ENCODE results near the gene CCDC167. TPM values are rescaled to one million over a fixed set of nuclear protein-coding genes. Genes with fewer than 3 reads are reported as not detected.

The CCDC167 gene
- total and polyA plus RNA-seq, 2 of the 8 experiments (the other 6 are each of a cell fraction or from before 2014, with no cell fraction given) = 11.0 to 26.5 TPM

- Histone ChIP-seq H3K9me3 (ENCODE audit: insufficient read depth in 2 of 2, low read depth in 1 of 2, low read length in 1 of 2) (no peaks in the 10 kb centered on the region), H3K79me2 (ENCODE audit: control insufficient read depth in 1 of 2, insufficient read depth in 2 of 2, low read length in 2 of 2) (no peaks in the 10 kb centered on the region), H2BK5ac (ENCODE audit: low read depth, low read length) (no peak overlapping the region), H3K27ac (ENCODE audit: low read depth, low read length) (no peak overlapping the region), H2BK20ac (ENCODE audit: low read length) (no peak overlapping the region), H3K79me1 (ENCODE audit: low read depth, low read length) (no peaks in the 10 kb centered on the region), H2BK12ac (ENCODE audit: low read depth, low read length) (no peak overlapping the region), H3K56ac (replicated peaks; ENCODE audit: insufficient read length, low read depth, low read length) (no peak overlapping the region), H2BK120ac (replicated peaks; ENCODE audit: low read depth, low read length) (no peak overlapping the region), H3K4me1 (replicated peaks in 1 of 4; ENCODE audit: control insufficient read depth in 3 of 4, insufficient read depth in 4 of 4, low read length in 3 of 4) (peaks cover 0 to 20% (median 14%) of the 10 kb centered on the region in 4 experiments; a peak in 6 of 7 replicates), H3K18ac (ENCODE audit: extremely low read depth, low read length) (no peak overlapping the region), H3K9ac (replicated peaks in 1 of 4; ENCODE audit: extremely low read depth in 1 of 4, low read depth in 3 of 4, low read length in 3 of 4) (no peak overlapping the region), H3K14ac (ENCODE audit: insufficient read length) (no peak overlapping the region), H2AFZ (ENCODE audit: low read length) (no peak overlapping the region), H2AK5ac (ENCODE audit: low read depth, low read length) (no peak overlapping the region), H3K36me3 (ENCODE audit: control insufficient read depth in 2 of 4, insufficient read depth in 4 of 4, low read length in 3 of 4) (no peaks in the 10 kb centered on the region), H3K4me3 (ENCODE audit: extremely low read depth in 1 of 4, insufficient read depth in 2 of 4, low read depth in 3 of 4, low read length in 4 of 4) (no peak overlapping the region), H2BK15ac (ENCODE audit: low read length) (no peak overlapping the region), H3K23ac (ENCODE audit: insufficient read length) (no peak overlapping the region), H3K4ac (replicated peaks; ENCODE audit: insufficient read length, low read depth, low read length) (no peak overlapping the region), H4K20me1 (replicated peaks in 1 of 2; ENCODE audit: control insufficient read depth in 1 of 2, insufficient read depth in 2 of 2, low read length in 2 of 2) (no peaks in the 10 kb centered on the region), H4K8ac (ENCODE audit: extremely low read depth, insufficient read depth, low read length) (no peak overlapping the region), H3K4me2 (ENCODE audit: insufficient read depth in 1 of 2, low read depth in 2 of 2, low read length in 2 of 2) (no peak overlapping the region), H4K5ac (ENCODE audit: insufficient read length, low read depth, low read length) (no peak overlapping the region), H4K91ac (replicated peaks; ENCODE audit: insufficient read length, low read length) (no peak overlapping the region), H3K27me3 (replicated peaks in 1 of 4; ENCODE audit: control insufficient read depth in 3 of 4, extremely low read depth in 1 of 4, insufficient read depth in 3 of 4, low read length in 3 of 4) (peaks cover 0 to 4% (median 2%) of the 10 kb centered on the region in 4 experiments; a peak in 3 of 7 replicates), H3K23me2 (ENCODE audit: low read depth, low read length) (peaks cover 3% of the 10 kb centered on the region; the same call in 1 of the 2 replicates)
- DNase-seq (ENCODE audit: low read depth in 1 of 2, low spot score in 2 of 2) = no peak
- no peak for FAIRE-seq
- CTCF ChIA-PET (ENCODE audit: partially characterized antibody) = interaction anchor here (1.5 to 4.2 kb wide), 3 partner anchors 19 to 134 kb away, joined by 3 to 11 read pairs (median 5); no protein-coding TSS in a partner anchor
- TF ChIP-seq NRF1 (IDR thresholded peaks at IDR 0.05; ENCODE audit: low read depth, low read length) (no peak), BRCA1 (IDR thresholded peaks at IDR 0.05; ENCODE audit: low read depth, low read length) (no peak), BACH1 (IDR thresholded peaks at IDR 0.05; ENCODE audit: low read length) (no peak), ZNF274 (IDR thresholded peaks at IDR 0.05; ENCODE audit: borderline replicate concordance, extremely low read depth, low read length) (no peak), SP4 (IDR thresholded peaks at IDR 0.05; ENCODE audit: low read length) (no peak), EGR1 (IDR thresholded peaks at IDR 0.05; ENCODE audit: borderline replicate concordance, low read depth, low read length) (no peak), SP1 (IDR thresholded peaks at IDR 0.05; ENCODE audit: low read depth, low read length) (no peak), GTF2F1 (IDR thresholded peaks at IDR 0.05; ENCODE audit: borderline replicate concordance, low read depth, low read length) (no peak), SUZ12 (IDR thresholded peaks at IDR 0.05; ENCODE audit: low read length) (no peak), EZH2 (IDR thresholded peaks at IDR 0.05; ENCODE audit: low read depth, low read length, severe bottlenecking) (no peak), HDAC2 (IDR thresholded peaks at IDR 0.05; ENCODE audit: borderline replicate concordance in 1 of 2, low read depth in 2 of 2, low read length in 2 of 2) (no peak), POU5F1 (IDR thresholded peaks at IDR 0.05; ENCODE audit: low read depth, low read length) (no peak), ASH2L (IDR thresholded peaks at IDR 0.05; ENCODE audit: low read length) (no peak), CREB1 (IDR thresholded peaks at IDR 0.05) (no peak)
- POLR2A ChIA-PET (ENCODE audit: partially characterized antibody) = interaction anchor here (1.7 kb wide), 1 partner anchor 17 kb away, joined by 6 read pairs; no protein-coding TSS in a partner anchor
- WGBS, 2 experiments (ENCODE audit: extremely low coverage in 1 of 2, insufficient coverage in 1 of 2, insufficient read length in 1 of 2, insufficient replicate concordance in 2 of 2, low coverage in 1 of 2, low lambda C conversion rate in 2 of 2, missing lambda C conversion rate in 1 of 2) = 96% methylated on average over 5 of the region's 5 CpGs; no CpG with 5 or more reads in 1 of the 2 experiments
Observed at GRCh38 chr6:37519461-37519860, 19.8 kb upstream of the CCDC167 start.
